Left hindlimb (tissue), 1 donor: ENCODE measurements around the gene MVB12A.
A peak's percentile ranks its signal among the peaks of the same experiment; 100 is the strongest.

Source experiments
- DNase-seq: peaks from one replicate; pipeline ENCODE4 v3.0.0-alpha.2; 2018

MVB12A gene

GRCh38 chr19:17448131-17448967, 28.5 kb downstream of the MVB12A start, which contains the start of gene TMEM221:
Gene TMEM221, minus strand, starts transcription at chr19:17448668. Its CDS starts 206 bp downstream, at chr19:17448462.
- DNase-seq = peak; percentile 73

- DNase-seq = no peak
Observed at GRCh38 chr19:17450264-17451075, 30.6 kb downstream of the MVB12A start.

- no peak for DNase-seq
Observed at GRCh38 chr19:17451820-17452219, 32.0 kb downstream of the MVB12A start.

- DNase-seq = no peak
Observed at GRCh38 chr19:17454576-17455071, 34.8 kb downstream of the MVB12A start.

GRCh38 chr19:17455308-17456123, 35.7 kb downstream of the MVB12A start:
- DNase-seq = no peak

- DNase-seq = no peak
Observed at GRCh38 chr19:17456127-17456526, 36.3 kb downstream of the MVB12A start.

GRCh38 chr19:17457616-17458015, 37.8 kb downstream of the MVB12A start:
- no peak for DNase-seq

- no peak for DNase-seq
Observed at GRCh38 chr19:17458970-17459369, 39.1 kb downstream of the MVB12A start.

GRCh38 chr19:17460372-17461230, 40.8 kb downstream of the MVB12A start, which contains the start of gene NXNL1:
Gene NXNL1, minus strand, starts transcription at chr19:17460926. Its CDS starts 57 bp downstream, at chr19:17460869.
- DNase-seq = no peak

- DNase-seq = no peak
Observed at GRCh38 chr19:17466487-17466850, 46.6 kb downstream of the MVB12A start.

GRCh38 chr19:17467471-17468301, 47.8 kb downstream of the MVB12A start:
- no peak for DNase-seq

- no peak for DNase-seq
Observed at GRCh38 chr19:17468302-17469091, 48.6 kb downstream of the MVB12A start.

GRCh38 chr19:17469092-17469480, 49.2 kb downstream of the MVB12A start:
- DNase-seq = peak; percentile 37

GRCh38 chr19:17469481-17470067, 49.7 kb downstream of the MVB12A start:
- DNase-seq = peak; percentile 95

- DNase-seq = peak; percentile 99
Observed at GRCh38 chr19:17470068-17470841, 50.4 kb downstream of the MVB12A start, which contains the start of gene SLC27A1. Gene SLC27A1, plus strand, starts transcription at chr19:17470524. Its CDS starts 17 bp downstream, at chr19:17470541.

GRCh38 chr19:17471410-17472125, 51.7 kb downstream of the MVB12A start:
- no peak for DNase-seq

GRCh38 chr19:17473041-17473440, 53.2 kb downstream of the MVB12A start:
- DNase-seq = no peak
